H1 (cell line): ENCODE measurements around the gene SLC35A3.

Experiments used
- ATF2 ChIP-seq: IDR thresholded peaks from 2 replicates; pipeline ENCODE4 v1.6.1; 2012; ENCODE audit warnings: low read length, inconsistent platforms
- EP300 ChIP-seq, 2 experiments: IDR thresholded peaks; 1 replicate in 1 of 2; 2 replicates in 1 of 2; pipeline ENCODE4 v1.6.1; 2011 to 2012; ENCODE audit warnings: low read depth in 2 of 2, low read length in 2 of 2, mild to moderate bottlenecking in 2 of 2, borderline replicate concordance in 1 of 2, inconsistent platforms in 1 of 2, moderate library complexity in 1 of 2
- FOSL1 ChIP-seq: IDR thresholded peaks from 2 replicates; pipeline ENCODE4 v1.6.1; 2011; ENCODE audit warnings: mild to moderate bottlenecking, low read depth, low read length, moderate library complexity; ENCODE audit not compliant: insufficient read depth
- GTF2F1 ChIP-seq: IDR thresholded peaks from 2 replicates; pipeline ENCODE4 v1.6.1; 2012; ENCODE audit warnings: low read depth, low read length, improper control_type of control experiment, borderline replicate concordance
- JUN ChIP-seq: IDR thresholded peaks from 2 replicates; pipeline ENCODE4 v1.6.1; 2011; ENCODE audit warnings: low read depth, mild to moderate bottlenecking, improper control_type of control experiment, low read length
- JUND ChIP-seq: IDR thresholded peaks from 2 replicates; pipeline ENCODE4 v1.6.1; 2011; ENCODE audit warnings: mild to moderate bottlenecking, improper control_type of control experiment, low read length
- KDM1A ChIP-seq: fragments of 200-600, 300-600 bp; sonication (generic); IDR thresholded peaks from 2 replicates; pipeline ENCODE4 v1.7.1; 2016; ENCODE audit warnings: mild to moderate bottlenecking, low read length, borderline replicate concordance
- MAX ChIP-seq: IDR thresholded peaks from 2 replicates; pipeline ENCODE4 v1.6.1; 2012; ENCODE audit warnings: inconsistent platforms
- NRF1 ChIP-seq: IDR thresholded peaks from 2 replicates; pipeline ENCODE4 v1.6.1; 2011; ENCODE audit warnings: mild to moderate bottlenecking, low read depth, low read length, improper control_type of control experiment
- POLR2A ChIP-seq, 2 experiments: IDR thresholded peaks; 1 replicate in 1 of 2; 2 replicates in 1 of 2; pipeline ENCODE4 v1.6.1; 2011; ENCODE audit warnings: low read depth in 2 of 2, low read length in 2 of 2, mild to moderate bottlenecking in 2 of 2; ENCODE audit errors: control extremely low read depth in 1 of 2
- POLR2AphosphoS5 ChIP-seq: IDR thresholded peaks from 2 replicates; pipeline ENCODE4 v1.6.1; 2011; ENCODE audit warnings: low read depth, low read length
- RFX5 ChIP-seq: IDR thresholded peaks from 2 replicates; pipeline ENCODE4 v1.6.1; 2011; ENCODE audit warnings: low read depth, low read length, improper control_type of control experiment, borderline replicate concordance
- SRF ChIP-seq: IDR thresholded peaks from 2 replicates; pipeline ENCODE4 v1.6.1; 2011; ENCODE audit warnings: mild to moderate bottlenecking, low read depth, low read length, moderate library complexity

GRCh38 chr1:100053727-100054126 lies 83.9 kb downstream of the SLC35A3 start:
- TF ChIP-seq POLR2AphosphoS5 (no peak), POLR2A (IDR thresholded peaks at IDR 0.05; ENCODE audit: control extremely low read depth in 1 of 2, low read depth in 2 of 2, low read length in 2 of 2) (no peak), EP300 (IDR thresholded peaks at IDR 0.05; ENCODE audit: borderline replicate concordance in 1 of 2, low read depth in 2 of 2, low read length in 2 of 2) (no peak), JUN (no peak), MAX (no peak), ATF2 (no peak), NRF1 (no peak), RFX5 (no peak), JUND (no peak), GTF2F1 (no peak), SRF (no peak), KDM1A (no peak), FOSL1 (no peak)
